K562 (cell line): Measurements from ENCODE around the gene BICDL1. TPM values are rescaled to one million over a fixed set of nuclear protein-coding genes. Genes with fewer than 3 reads are reported as not detected.

Experiments
- ATAC-seq: fragments of 200-7000 bp; cut with Tn5 transposase; 3 replicates; pipeline ENCODE4 v1.9.1; 2020; ENCODE audit warnings: moderate library complexity
- BruUV-seq: library from RNA; stranded (reverse); fragments of 400-500 nt; replicated peaks from 2 replicates; lab custom pipeline; 2021; lab: Mats Ljungman, UMichigan
- CTCF ChIA-PET: fragments of 300-600 bp; formaldehyde crosslinking; extraction: SDS; loops from one replicate; lab custom pipeline; 2021; ENCODE audit warnings: low intra/inter-chr PET ratio; lab: Yijun Ruan, JAX
- POLR2A ChIA-PET: fragments of 300-600, 350-650 bp; sonication (Branson Sonifier 250); formaldehyde crosslinking; extraction: SDS; loops from one replicate; lab custom pipeline; 2021; ENCODE audit warnings: antibody characterized with exemption, inconsistent platforms; lab: Yijun Ruan, JAX
- DNase-seq, 4 experiments: peaks; one replicate each; pipeline versions ENCODE4 v3.0.0 to v3.0.0-alpha.2; 2011 to 2018; ENCODE audit warnings: low spot score in 3 of 4, mixed read lengths in 3 of 4; ENCODE audit errors: extremely low read depth in 1 of 4
- FAIRE-seq: peaks from 2 replicates; lab custom pipeline; 2011; peaks lifted over from hg19 to GRCh38; lab: Jason Lieb, UNC
- H2AFZ ChIP-seq: 2 replicates; pipeline ENCODE4 v1.6.0; 2011; ENCODE audit warnings: low read depth, low read length, control low read depth, inconsistent platforms
- H3K27ac ChIP-seq: fragments of 200-600 bp; 3 replicates; pipeline ENCODE4 v1.8.0; 2011; ENCODE audit warnings: low read depth, mild to moderate bottlenecking, control low read depth, inconsistent platforms, low read length, moderate library complexity, mixed read lengths; ENCODE audit errors: extremely low read depth
- H3K27me3 ChIP-seq, 2 experiments: fragments of 300-600 bp in 1 of 2; 2 replicates in 1 of 2; 3 replicates in 1 of 2; pipeline versions ENCODE4 v1.6.0 to v1.8.0; 2011; ENCODE audit warnings: inconsistent platforms in 2 of 2, low read length in 2 of 2, mild to moderate bottlenecking in 1 of 2, mixed read lengths in 1 of 2, moderate library complexity in 1 of 2; ENCODE audit not compliant: control insufficient read depth in 2 of 2, insufficient read depth in 2 of 2
- H3K36me3 ChIP-seq: fragments of 300-600 bp; 3 replicates; pipeline ENCODE4 v1.8.0; 2011; ENCODE audit warnings: mild to moderate bottlenecking, low read length, inconsistent platforms; ENCODE audit not compliant: control insufficient read depth, insufficient read depth
- H3K4me1 ChIP-seq, 2 experiments: fragments of 200-600 bp in 1 of 2; replicated peaks in 1 of 2; 2 replicates in 1 of 2; 3 replicates in 1 of 2; pipeline versions ENCODE4 v1.5.1 to v1.8.0; 2011; ENCODE audit warnings: inconsistent platforms in 2 of 2, low read length in 2 of 2, mild to moderate bottlenecking in 1 of 2, mixed read lengths in 1 of 2, moderate library complexity in 1 of 2; ENCODE audit not compliant: control insufficient read depth in 2 of 2, insufficient read depth in 2 of 2
- H3K4me2 ChIP-seq: 2 replicates; pipeline ENCODE4 v1.6.1; 2011; ENCODE audit warnings: low read length, control low read depth, inconsistent platforms, mixed read lengths; ENCODE audit not compliant: insufficient read depth
- H3K4me3 ChIP-seq: fragments of 200-600 bp; sonication (generic), shearing (Covaris generic); 2 replicates; pipeline ENCODE4 v1.5.1; 2016; ENCODE audit warnings: control low read depth, inconsistent platforms
- H3K79me2 ChIP-seq: fragments of 200-600 bp; 3 replicates; pipeline ENCODE4 v1.8.0; 2011; ENCODE audit warnings: low read length, inconsistent platforms; ENCODE audit not compliant: control insufficient read depth, insufficient read depth
- H3K9ac ChIP-seq, 2 experiments: 2 replicates each; pipeline versions ENCODE4 v1.6.0 to v1.6.1; 2011; ENCODE audit warnings: low read depth in 2 of 2, low read length in 2 of 2, control low read depth in 1 of 2, inconsistent platforms in 1 of 2, mild to moderate bottlenecking in 1 of 2, mixed read lengths in 1 of 2; ENCODE audit not compliant: insufficient read depth in 1 of 2
- H3K9me1 ChIP-seq: one replicate; pipeline ENCODE4 v1.6.0; 2011; ENCODE audit warnings: inconsistent platforms, mild to moderate bottlenecking, low read length, moderate library complexity; ENCODE audit not compliant: control insufficient read depth, insufficient read depth
- H3K9me3 ChIP-seq: replicated peaks from 2 replicates; pipeline ENCODE4 v1.5.1; 2011; ENCODE audit warnings: low read depth, low read length, inconsistent platforms; ENCODE audit not compliant: control insufficient read depth, insufficient read depth
- H4K20me1 ChIP-seq: replicated peaks from 2 replicates; pipeline ENCODE4 v1.6.1; 2011; ENCODE audit warnings: low read length, inconsistent platforms, mixed read lengths; ENCODE audit not compliant: control insufficient read depth, insufficient read depth
- E2F3 ChIP-seq: fragments of 250-450 bp; sonication (Bioruptor Pico); IDR thresholded peaks from 2 replicates; pipeline ENCODE4 v1.4.0; 2020; ENCODE audit warnings: mild to moderate bottlenecking
- FOXA1 ChIP-seq: fragments of 450-650 bp; IDR thresholded peaks from 2 replicates; pipeline ENCODE4 v1.6.1; 2016; ENCODE audit warnings: mild to moderate bottlenecking, borderline replicate concordance
- FOXA3 ChIP-seq, 2 experiments: fragments of 450-650 bp in 1 of 2; sonication (generic) in 1 of 2; formaldehyde crosslinking; IDR thresholded peaks in 1 of 2; conservative IDR thresholded peaks in 1 of 2; 2 replicates each; pipeline versions ENCODE4 v1.4.0 to v1.8.0; 2020 to 2022; ENCODE audit warnings: mild to moderate bottlenecking in 2 of 2, missing genetic modification reagents in 1 of 2
- GATA2 ChIP-seq: sonication (generic); formaldehyde crosslinking; IDR thresholded peaks from 2 replicates; pipeline ENCODE4 v1.4.0; 2020; ENCODE audit warnings: mild to moderate bottlenecking, missing genetic modification reagents
- POLR2G ChIP-seq: fragments of 200-400 bp; formaldehyde crosslinking; IDR thresholded peaks from 2 replicates; pipeline ENCODE4 v1.6.1; 2017; ENCODE audit warnings: low read depth, mild to moderate bottlenecking, antibody characterized with exemption, low read length, moderate library complexity
- SAFB ChIP-seq: fragments of 200-400 bp; formaldehyde crosslinking; IDR thresholded peaks from 2 replicates; pipeline ENCODE4 v1.6.1; 2017; ENCODE audit warnings: low read depth, low read length, borderline replicate concordance
- TEAD1 ChIP-seq, 2 experiments: fragments of 450-650 bp in 1 of 2; sonication (generic) in 1 of 2; formaldehyde crosslinking; IDR thresholded peaks; 2 replicates each; pipeline versions ENCODE4 v1.4.0 to v1.8.0; 2020 to 2022; ENCODE audit warnings: mild to moderate bottlenecking in 2 of 2, missing genetic modification reagents in 1 of 2
- ZNF175 ChIP-seq: fragments of 200-800 bp; sonication (Bioruptor generic); IDR thresholded peaks from 2 replicates; pipeline ENCODE4 v1.6.1; 2016; ENCODE audit warnings: low read depth, mild to moderate bottlenecking, missing genetic modification characterization, missing compliant biosample characterization
- WGBS: fragments of 100-300 bp; shearing (Covaris generic); methylation state at CpG from one replicate; pipeline ENCODE4 v1.1.6; 2016; ENCODE audit warnings: low coverage, mixed read lengths; ENCODE audit not compliant: insufficient coverage; ENCODE audit errors: missing lambda C conversion rate; 5-methylcytosine and 5-hydroxymethylcytosine counted together
- in situ Hi-C: fragments of 300-500 bp; cut with MboI; formaldehyde crosslinking; loops from 4 replicates; pipeline ENCODE4 v1.15.0; 2018; ENCODE audit warnings: inconsistent platforms, mixed read lengths
- intact Hi-C: fragments of 100-400 bp; cut with micrococcal nuclease; formaldehyde crosslinking; loops from 2 replicates; pipeline ENCODE4 v1.14.2; 2022
- polyA plus RNA-seq, 8 experiments: library from polyadenylated mRNA; depleted of rRNA in 4 of 8; stranded (reverse) in 5 of 8; unstranded in 3 of 8; fragments of >200 nt; fragmentation: Nextera tagmentation in 2 of 8; fragmentation: Illumina TruSeq in 1 of 8; extraction: Ambion mirVana in 2 of 8; extraction: Trizol in 1 of 8; gene quantifications; 2 replicates each; pipeline versions ENCODE4 v1.2.1 to v1.2.3, GENCODE V29; 2011 to 2014; ENCODE audit warnings: inconsistent platforms in 1 of 8, missing spikeins in 1 of 8
- total RNA-seq, 7 experiments: library from RNA; depleted of rRNA in 6 of 7; stranded (reverse); fragments of >200 nt in 6 of 7; fragmentation: Illumina TruSeq in 2 of 7; extraction: Trizol in 2 of 7; gene quantifications; 2 replicates each; pipeline versions ENCODE4 v1.2.1 to v1.2.3, GENCODE V29; 2011 to 2021; ENCODE audit warnings: low replicate concordance in 1 of 7

BICDL1 gene
- total and polyA plus RNA-seq, 9 of the 15 experiments (the other 6 are each of a cell fraction or from before 2014, with no cell fraction given): 0.06 to 2.0 (median 0.58) TPM

- Histone ChIP-seq H3K9ac (no peak overlapping the region), H3K4me3 (no peak overlapping the region), H3K36me3 (peaks cover 4% of the 10 kb centered on the region; the same call in 2 of the 3 replicates), H2AFZ (no peak overlapping the region), H3K27me3 (no peaks in the 10 kb centered on the region), H3K9me1 (no peaks in the 10 kb centered on the region), H3K4me2 (no peak overlapping the region), H4K20me1 (peaks cover 5% of the 10 kb centered on the region; the same call in 1 of the 2 replicates), H3K9me3 (no peaks in the 10 kb centered on the region), H3K79me2 (peaks cover 22% of the 10 kb centered on the region), H3K27ac (no peak overlapping the region), H3K4me1 (peaks cover 5 to 12% of the 10 kb centered on the region in 2 experiments; a peak in 4 of 5 replicates)
- intact Hi-C loops: no loop called here
- in situ Hi-C loops: no loop called here
- CTCF ChIA-PET: no interaction called here
- WGBS: 33% methylated on average over 2 of the region's 2 CpGs
- POLR2A ChIA-PET: interaction anchor here (0.6 to 6.8 kb wide), 4 partner anchors 9 to 79 kb away, joined by 3 to 54 read pairs (median 4); partner anchors contain the start of gene RPLP0
- ATAC-seq (no peak), DNase-seq (no peak), FAIRE-seq (no peak)
- no peak for TF ChIP-seq GATA2
- TF ChIP-seq E2F3 (CRISPR knock-in tag): no peak
- TF ChIP-seq TEAD1 (CRISPR knock-in tag; IDR thresholded peaks at IDR 0.05): no peak
- no peak for TF ChIP-seq FOXA3 (CRISPR knock-in tag; conservative IDR thresholded peaks at IDR 0.05 in 1 of 2, IDR thresholded peaks at IDR 0.05 in 1 of 2)
- no peak for TF ChIP-seq SAFB
- no peak for TF ChIP-seq ZNF175 (CRISPR knock-in tag)
- no peak for TF ChIP-seq FOXA1
- no peak for TF ChIP-seq POLR2G
- BruUV-seq: no TSS peak
These were observed 132.3 kb downstream of the BICDL1 start for GRCh38 chr12:120121343-120121742.
